HG03280 (cell line): ENCODE results near the gene P2RX5.

Experiments used
- ATAC-seq: cut with Tn5 transposase; IDR thresholded peaks from one replicate; pipeline ENCODE4 v1.9.1; 2021; ENCODE audit warnings: mild to moderate bottlenecking, moderate library complexity; ENCODE audit not compliant: unreplicated experiment

The P2RX5 gene

GRCh38 chr17:3657874-3658783, 37.8 kb downstream of the P2RX5 start:
- ATAC-seq, result no peak

DNA sequence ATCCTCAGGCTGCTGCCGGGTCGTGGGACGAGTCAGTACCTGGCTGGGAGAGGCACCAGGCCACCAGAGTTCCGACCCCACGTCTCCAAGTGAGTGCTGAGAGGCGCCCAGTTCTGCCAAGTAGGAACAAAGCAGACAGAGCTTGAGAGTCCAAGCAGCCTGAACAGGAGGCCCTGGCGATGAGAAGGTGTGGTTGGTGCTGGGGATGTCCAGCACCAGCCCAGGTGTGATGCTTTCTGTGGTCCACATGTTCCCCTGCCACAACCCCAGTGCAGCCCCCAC, 38.4 kb downstream of the P2RX5 start:
- ATAC-seq, result no peak

DNA sequence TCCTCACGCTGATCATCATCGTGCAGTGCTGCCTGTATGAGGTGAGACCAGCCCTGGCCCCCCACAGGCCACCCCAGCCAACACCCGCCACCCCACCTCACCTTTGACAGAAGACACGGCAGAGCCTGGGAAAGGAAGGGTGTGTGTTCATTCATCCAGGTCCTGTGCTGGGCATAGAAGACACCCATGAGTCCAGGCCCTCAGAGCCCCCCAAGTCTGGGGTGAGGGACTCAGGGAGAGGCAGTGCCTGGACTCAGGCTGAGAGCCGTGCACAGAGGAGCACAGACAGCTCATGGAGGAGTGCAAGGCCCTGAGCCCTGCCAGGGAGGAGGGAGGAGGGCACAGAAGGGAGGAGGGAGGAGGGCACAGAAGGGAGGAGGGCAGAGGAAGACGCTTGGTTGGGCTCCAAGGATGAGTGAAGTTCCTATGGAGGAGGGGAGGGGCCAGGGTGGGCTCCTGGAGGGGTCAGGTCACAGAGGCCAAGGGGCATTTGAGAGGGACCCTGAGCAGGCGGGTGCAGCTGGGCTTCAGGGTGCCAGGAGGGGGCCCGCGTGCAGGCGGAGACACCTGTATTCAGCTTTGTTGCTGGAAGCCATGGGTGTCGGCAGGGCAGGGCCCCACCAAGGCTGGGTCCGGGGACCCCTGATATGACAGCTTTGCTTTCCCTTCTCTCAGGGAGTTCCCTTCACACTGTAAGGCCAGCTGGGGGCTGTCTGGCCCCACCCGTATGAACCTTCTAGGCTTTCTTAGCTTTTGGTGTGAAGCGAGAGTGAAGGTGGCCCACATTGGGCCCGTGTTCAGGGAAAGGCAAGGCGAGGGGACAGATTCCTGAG, 39.0 kb downstream of the P2RX5 start:
- no peak for ATAC-seq

DNA sequence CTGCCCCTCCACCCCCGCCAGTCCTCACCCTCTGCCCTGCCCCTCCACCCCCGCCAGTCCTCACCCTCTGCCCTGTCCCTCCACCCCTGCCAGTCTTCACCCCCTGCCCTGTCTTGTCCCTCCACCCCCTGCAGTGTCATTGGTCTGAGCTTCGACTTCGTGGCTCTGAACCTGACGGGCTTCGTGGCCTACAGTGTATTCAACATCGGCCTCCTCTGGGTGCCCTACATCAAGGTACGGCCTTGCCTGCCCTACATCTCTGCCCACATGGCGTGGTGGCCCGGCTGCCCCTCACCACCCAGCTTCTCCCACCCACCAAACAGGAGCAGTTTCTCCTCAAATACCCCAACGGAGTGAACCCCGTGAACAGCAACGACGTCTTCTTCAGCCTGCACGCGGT, 39.6 kb downstream of the P2RX5 start:
- no peak for ATAC-seq

DNA sequence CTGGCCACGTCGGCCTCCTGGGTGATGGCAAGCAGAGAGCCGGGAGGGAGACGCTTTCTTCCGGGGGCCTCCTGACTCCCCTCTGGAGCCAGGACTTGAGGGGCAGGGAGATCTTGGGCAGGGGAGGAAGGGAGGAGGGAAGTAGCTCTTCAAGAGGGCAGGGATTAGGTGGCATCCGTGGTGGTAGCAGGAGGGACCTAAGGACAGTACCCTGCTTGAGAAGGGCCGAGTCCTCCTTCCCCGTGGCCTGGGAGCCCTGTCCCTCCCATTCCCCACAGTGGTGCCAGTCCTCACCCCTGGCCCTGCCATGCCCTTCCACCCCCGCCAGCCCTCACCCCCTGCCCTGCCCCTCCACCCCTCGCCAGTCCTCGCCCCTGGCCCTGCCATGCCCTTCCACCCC, 40.2 kb downstream of the P2RX5 start:
- ATAC-seq, result no peak

DNA sequence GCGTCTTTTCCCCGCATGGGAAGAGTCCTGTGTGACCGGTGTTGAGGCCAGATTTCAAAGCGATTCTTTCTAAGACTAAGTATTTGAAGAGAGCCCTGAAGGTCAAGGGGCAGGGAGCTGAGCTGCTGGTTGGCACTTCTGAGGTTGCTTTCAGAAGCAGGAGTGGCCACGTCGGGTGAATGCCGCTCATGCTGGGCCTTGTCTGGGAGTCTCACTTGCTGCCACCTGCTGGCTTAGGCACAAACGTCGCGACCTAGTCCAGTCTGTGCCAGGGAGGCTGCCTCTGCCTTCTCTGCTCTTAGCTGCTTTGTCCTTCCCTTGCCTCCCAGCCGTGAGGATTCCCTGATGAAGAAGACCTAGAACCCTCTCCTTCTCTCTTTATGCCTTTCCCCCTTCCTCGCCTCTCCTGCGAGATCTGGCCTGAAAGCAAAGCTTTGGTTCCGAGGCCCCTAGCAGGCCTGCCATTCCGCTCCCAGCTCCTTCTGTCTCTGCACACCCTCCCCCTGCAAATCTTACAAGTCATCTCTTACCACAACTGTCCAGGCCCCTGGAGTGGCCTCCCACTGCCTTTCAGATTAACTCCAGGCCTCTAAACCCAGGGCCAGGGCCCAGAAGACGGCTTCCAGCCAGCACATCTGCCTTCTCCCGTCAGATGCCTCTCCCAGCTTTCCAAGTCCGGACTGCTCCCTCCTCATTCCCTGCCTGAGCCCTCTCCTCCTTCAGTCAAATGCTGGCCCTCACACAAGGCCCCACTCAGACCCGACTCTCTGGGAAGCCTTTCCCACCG, 48.0 kb downstream of the P2RX5 start:
- no peak for ATAC-seq

GRCh38 chr17:3647251-3647650, 48.7 kb downstream of the P2RX5 start:
- ATAC-seq, result no peak

DNA sequence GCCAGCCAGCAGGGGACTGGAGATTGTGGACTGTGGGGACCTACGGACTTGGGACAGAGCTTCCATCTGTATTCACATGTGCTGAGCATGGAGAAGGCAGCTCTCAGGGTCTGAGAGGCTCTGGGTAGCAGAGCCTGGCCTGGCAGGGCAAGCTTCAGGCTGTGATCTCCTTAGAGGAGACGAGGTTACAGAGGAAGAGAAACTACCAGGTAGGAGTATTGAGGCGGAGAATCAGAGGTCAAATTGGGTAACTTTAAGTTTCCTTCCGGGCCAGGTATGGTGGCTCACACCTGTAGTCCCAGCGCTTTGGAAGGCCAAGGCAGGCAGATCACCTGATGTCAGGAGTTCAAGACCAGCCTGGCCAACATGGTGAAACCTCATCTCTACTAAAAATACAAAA, 50.6 kb downstream of the P2RX5 start:
- no peak for ATAC-seq

DNA sequence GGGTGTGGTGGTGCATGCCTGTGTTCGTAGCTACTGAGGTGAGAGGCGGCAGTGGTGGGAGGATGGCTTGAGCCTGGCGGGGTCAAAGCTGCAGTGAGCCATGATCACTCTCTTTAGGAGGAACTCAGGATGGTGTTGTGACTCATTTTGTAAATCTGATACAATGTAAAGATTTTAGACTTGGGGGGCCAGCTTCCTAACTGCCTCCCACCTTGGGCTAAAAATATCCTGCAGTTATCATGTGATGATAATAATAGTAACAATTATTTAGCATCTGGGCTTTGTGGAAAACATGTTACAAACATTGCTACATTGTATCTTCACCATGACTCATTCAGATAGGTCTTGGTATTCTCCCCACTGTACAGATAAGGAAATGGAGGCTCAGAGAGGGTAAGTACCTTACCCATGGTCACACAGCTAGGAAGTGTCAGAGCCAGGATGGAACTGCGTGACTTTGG, 52.0 kb downstream of the P2RX5 start:
- no peak for ATAC-seq

DNA sequence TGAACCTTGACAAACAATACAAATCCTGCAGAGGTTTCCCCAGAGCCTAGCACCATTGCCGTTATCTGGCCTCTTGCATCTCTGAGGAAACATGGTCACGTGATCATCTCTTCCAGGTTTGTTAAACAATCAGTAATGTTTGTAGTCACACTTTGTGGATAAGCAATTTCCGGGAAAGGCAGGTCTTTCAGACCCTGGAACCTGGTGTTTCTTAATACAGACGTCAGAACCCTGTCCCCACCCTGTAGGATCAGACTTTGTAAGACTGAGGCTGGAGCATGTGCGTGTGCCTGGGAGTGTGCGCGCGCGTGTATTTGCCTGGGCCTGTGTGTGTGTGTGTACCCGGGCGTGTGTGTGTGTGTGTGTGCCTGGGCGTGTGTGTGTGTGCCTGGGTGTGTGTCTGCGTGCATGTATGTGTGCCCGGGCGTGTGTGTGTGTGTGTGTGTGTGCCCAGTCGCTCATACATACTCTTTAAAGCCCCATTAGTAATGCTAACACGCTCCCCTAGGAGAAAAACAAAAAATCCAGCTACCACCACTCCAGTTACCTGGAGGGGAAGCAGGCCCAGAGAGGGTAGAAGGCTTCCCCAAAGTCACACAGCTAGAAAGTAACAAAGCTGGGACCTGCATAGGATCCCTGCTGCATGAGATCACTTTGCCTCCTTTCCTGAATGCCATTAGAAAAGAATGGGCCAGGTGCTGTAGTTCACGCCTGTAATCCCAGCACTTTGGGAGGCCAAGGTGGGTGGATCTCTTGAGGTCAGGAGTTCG, 54.1 kb downstream of the P2RX5 start:
- no peak for ATAC-seq

GRCh38 chr17:3641014-3641413, 54.9 kb downstream of the P2RX5 start:
- ATAC-seq, result no peak

- ATAC-seq, result no peak
Observed at GRCh38 chr17:3639981-3640596, 55.9 kb downstream of the P2RX5 start.

DNA sequence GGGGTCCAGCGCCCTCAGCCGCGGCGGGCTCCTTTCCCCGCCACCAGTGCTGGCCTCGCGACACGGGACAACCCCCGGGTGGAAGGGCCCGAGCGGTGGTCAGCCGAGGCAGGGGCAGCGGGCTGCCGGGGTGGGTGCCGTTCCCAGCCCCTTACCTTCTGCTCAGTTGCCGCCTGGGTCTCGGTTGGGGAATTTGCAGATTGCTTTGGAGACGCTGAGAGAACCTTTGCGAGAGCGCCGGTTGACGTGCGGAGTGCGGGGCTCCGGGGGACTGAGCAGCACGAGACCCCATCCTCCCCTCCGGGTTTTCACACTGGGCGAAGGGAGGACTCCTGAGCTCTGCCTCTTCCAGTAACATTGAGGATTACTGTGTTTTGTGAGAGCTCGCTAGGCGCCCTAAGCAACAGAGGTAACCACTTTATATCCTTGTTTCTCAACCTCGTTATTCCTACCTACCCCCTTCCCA, 59.0 kb downstream of the P2RX5 start:
- no peak for ATAC-seq

DNA sequence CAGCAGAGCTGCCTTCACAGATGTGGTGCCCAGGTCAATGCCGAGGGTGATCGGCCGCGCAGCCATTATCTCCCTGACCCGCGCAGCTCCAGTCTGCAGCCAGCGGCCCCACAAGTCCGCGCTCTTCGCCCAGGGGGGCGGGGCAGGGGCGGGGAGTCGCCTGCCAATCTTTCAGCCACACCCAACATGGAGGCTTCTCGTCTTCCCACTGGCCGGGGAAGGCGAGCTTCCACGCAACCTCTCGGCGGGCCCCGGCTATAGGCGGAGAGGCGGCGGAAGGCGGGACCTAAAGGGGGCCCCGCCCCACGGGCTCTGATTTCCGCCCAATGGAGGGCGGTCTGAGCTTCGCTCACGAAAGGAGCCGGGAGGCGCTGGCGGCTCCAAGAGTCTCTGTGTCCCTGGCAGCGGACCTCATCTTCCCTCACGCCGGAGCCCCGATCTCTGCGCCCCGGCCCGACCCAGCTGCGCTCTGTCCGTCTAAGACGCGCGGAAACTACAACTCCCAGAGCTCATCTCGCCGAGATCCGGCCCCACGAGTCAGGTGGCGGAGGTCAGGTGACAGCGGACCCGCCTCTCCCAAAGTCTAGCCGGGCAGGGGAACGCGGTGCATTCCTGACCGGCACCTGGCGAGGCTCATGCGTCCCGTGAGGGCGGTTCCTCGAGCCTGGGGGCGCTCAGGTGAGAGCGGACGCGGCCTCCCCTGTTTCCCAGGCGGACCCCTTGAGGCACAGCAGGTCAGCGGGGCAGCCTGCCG, 59.6 kb downstream of the P2RX5 start, which contains the start of the genes CTNS and SHPK:
Gene CTNS (plus strand): TSS at position 607 of the 754 bp plus-strand sequence. CDS start 3,447 bp downstream, outside the sequence.
Gene SHPK (minus strand): TSS at position 97 of the 754 bp plus-strand sequence. CDS start 31 bp downstream, at position 66.
- ATAC-seq, result peak; percentile 95

GRCh38 chr17:3635474-3636153, 60.3 kb downstream of the P2RX5 start:
- ATAC-seq, result no peak

DNA sequence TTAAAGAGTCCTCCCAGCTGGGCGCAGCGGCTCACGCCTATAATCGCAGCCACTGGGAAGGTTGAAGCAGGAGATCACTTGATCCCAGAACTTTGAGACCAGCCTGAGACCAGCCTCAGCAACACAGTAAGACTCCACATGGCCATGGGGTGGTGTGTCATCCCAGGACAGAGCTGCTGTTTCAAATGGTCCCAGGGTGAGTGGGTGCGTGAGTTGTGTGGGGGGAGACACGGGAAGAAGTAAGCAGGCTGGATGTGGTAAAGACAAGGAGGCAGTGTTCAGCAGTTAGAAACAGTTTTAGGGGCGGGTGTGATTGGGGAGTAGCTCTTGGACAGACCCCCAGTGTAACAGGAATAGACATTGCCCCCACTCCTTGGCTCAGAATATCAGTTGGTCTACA, 63.7 kb downstream of the P2RX5 start:
- ATAC-seq, result no peak

- ATAC-seq, result no peak
Observed at GRCh38 chr17:3630781-3631180, 65.2 kb downstream of the P2RX5 start.

- ATAC-seq, result no peak
Observed at GRCh38 chr17:3627769-3628167, 68.2 kb downstream of the P2RX5 start.
